AG10803 (cell line): ENCODE data around the gene AP2B1.

ENCODE experiments used
- DNase-seq: peaks from one replicate; pipeline ENCODE4 v3.0.0; 2010; ENCODE audit warnings: low read depth
- H3K4me3 ChIP-seq: 2 replicates; pipeline ENCODE4 v1.5.1; 2011; ENCODE audit warnings: mild to moderate bottlenecking, low read length, control low read depth
- CTCF ChIP-seq: conservative IDR thresholded peaks from 2 replicates; pipeline ENCODE4 v1.5.1; 2011; ENCODE audit warnings: mild to moderate bottlenecking, low read length, control low read depth, inconsistent platforms

The AP2B1 gene

GRCh38 chr17:35627417-35627816 is 40.3 kb downstream of the AP2B1 start:
- H3K4me3 ChIP-seq, result no peak overlapping the region
- DNase-seq, result no peak
- no peak for TF ChIP-seq CTCF

GRCh38 chr17:35630530-35631148 is 43.5 kb downstream of the AP2B1 start:
- DNase-seq, result peak; percentile 17
- TF ChIP-seq CTCF, result no peak
- no peak overlapping the region for H3K4me3 ChIP-seq

- TF ChIP-seq CTCF, result no peak
- DNase-seq, result no peak
Observed at GRCh38 chr17:35641032-35641431, 53.9 kb downstream of the AP2B1 start.

GRCh38 chr17:35645923-35646322 is 58.8 kb downstream of the AP2B1 start:
- TF ChIP-seq CTCF, result no peak
- no peak overlapping the region for H3K4me3 ChIP-seq
- peak; percentile 28 for DNase-seq

More at GRCh38 chr17:35641032-35641431, 53.9 kb downstream of the AP2B1 start:
- no peak overlapping the region for H3K4me3 ChIP-seq

- DNase-seq, result no peak
- H3K4me3 ChIP-seq, result no peak overlapping the region
- no peak for TF ChIP-seq CTCF
Observed at GRCh38 chr17:35651467-35651866, 64.3 kb downstream of the AP2B1 start.

GRCh38 chr17:35653619-35654361 is 66.7 kb downstream of the AP2B1 start:
- H3K4me3 ChIP-seq, result no peak overlapping the region
- TF ChIP-seq CTCF, result no peak
- no peak for DNase-seq

GRCh38 chr17:35655303-35655702 is 68.2 kb downstream of the AP2B1 start:
- H3K4me3 ChIP-seq, result no peak overlapping the region
- TF ChIP-seq CTCF, result no peak
- DNase-seq, result no peak
